Spleen (tissue), 11 donors: ENCODE measurements around the gene PSD2. TPM values are rescaled to one million over a fixed set of nuclear protein-coding genes. Genes with fewer than 3 reads are reported as not detected.

Experiments used
- DNase-seq: peaks from one replicate; pipeline ENCODE4 v3.0.0-alpha.2; 2020
- H3K27ac ChIP-seq, 8 donors: fragments of 200-600 bp; sonication (generic) in 7 of 8; 1 replicate in 4 of 8; 2 replicates in 4 of 8; pipeline versions ENCODE4 v1.5.0 to v1.8.0; 2016 to 2021; ENCODE audit warnings: inconsistent platforms in 4 of 8, mild to moderate bottlenecking in 4 of 8, moderate library complexity in 1 of 8
- H3K27me3 ChIP-seq, 7 donors: fragments of 200-600 bp; sonication (generic) in 6 of 7; replicated peaks in 1 of 7; 1 replicate in 4 of 7; 2 replicates in 3 of 7; pipeline versions ENCODE4 v1.5.0 to v1.8.0; 2016 to 2021; ENCODE audit warnings: inconsistent platforms in 3 of 7, mild to moderate bottlenecking in 1 of 7
- H3K36me3 ChIP-seq, 6 donors: fragments of 200-600 bp; sonication (generic) in 5 of 6; 1 replicate in 4 of 6; 2 replicates in 2 of 6; pipeline versions ENCODE4 v1.5.0 to v1.8.0; 2016 to 2021; ENCODE audit warnings: inconsistent platforms in 2 of 6
- H3K4me1 ChIP-seq, 6 donors: fragments of 200-600 bp; sonication (generic) in 5 of 6; 1 replicate in 3 of 6; 2 replicates in 3 of 6; pipeline versions ENCODE4 v1.5.0 to v1.8.0; 2016 to 2021; ENCODE audit warnings: inconsistent platforms in 3 of 6
- H3K4me3 ChIP-seq, 8 donors: fragments of 200-600 bp; sonication (generic) in 7 of 8; 1 replicate in 4 of 8; 2 replicates in 4 of 8; pipeline versions ENCODE4 v1.5.0 to v1.8.0; 2016 to 2021; ENCODE audit warnings: inconsistent platforms in 4 of 8, mild to moderate bottlenecking in 4 of 8, moderate library complexity in 2 of 8
- H3K9me3 ChIP-seq, 8 donors: fragments of 200-600 bp; sonication (generic) in 7 of 8; 1 replicate in 4 of 8; 2 replicates in 4 of 8; pipeline versions ENCODE4 v1.5.0 to v1.8.0; 2016 to 2021; ENCODE audit warnings: inconsistent platforms in 4 of 8
- CTCF ChIP-seq, 11 experiments: fragments of 200-600 bp in 7 of 11; fragments of 450-650 bp in 4 of 11; sonication (generic) in 4 of 11; IDR thresholded peaks in 8 of 11; conservative IDR thresholded peaks in 3 of 11; 1 replicate in 7 of 11; 2 replicates in 4 of 11; pipeline versions ENCODE4 v1.4.0 to v1.8.0; 2016 to 2021; ENCODE audit warnings: antibody characterized with exemption in 11 of 11, inconsistent platforms in 4 of 11, mild to moderate bottlenecking in 1 of 11
- POLR2A ChIP-seq, 3 donors: fragments of 450-650 bp; IDR thresholded peaks; one replicate each; pipeline ENCODE4 v1.5.1; 2017; ENCODE audit warnings: antibody characterized with exemption in 3 of 3, mild to moderate bottlenecking in 1 of 3
- POLR2AphosphoS5 ChIP-seq, 3 donors: sonication (generic); formaldehyde crosslinking; IDR thresholded peaks; one replicate each; pipeline ENCODE4 v1.5.1; 2017; ENCODE audit warnings: antibody characterized with exemption in 3 of 3
- WGBS, 5 donors: extraction: QIAGEN DNeasy Blood & Tissue Kit in 3 of 5; methylation state at CpG; one replicate each; pipeline versions ENCODE4 v1.1.5 to v1.1.7; 2013 to 2018; 5-methylcytosine and 5-hydroxymethylcytosine counted together
- intact Hi-C: fragments of 100-400 bp; cut with DNase I; formaldehyde crosslinking; loops from one replicate; pipeline ENCODE4 v1.15.0; 2023; ENCODE audit warnings: low total_unique reads
- polyA plus RNA-seq, 3 donors: library from polyadenylated mRNA; stranded (reverse); fragments of 200-250 nt; gene quantifications; one replicate each; pipeline ENCODE4 v1.2.1, GENCODE V29; 2013
- total RNA-seq, 7 donors: library from RNA; depleted of rRNA in 3 of 7; stranded (reverse); fragments of >200 nt in 3 of 7; fragmentation: NEBNext Ultra II Directional in 4 of 7; extraction: Animal tissue kit (Norgen Biotek cat#: 25700) in 4 of 7; gene quantifications; one replicate each; pipeline versions ENCODE4 v1.1.0 to v1.2.1, GENCODE V29; 2016 to 2021
- donor health status: healthy with polysubstance abuse.
- donor health status: DM: no; HTN: no; CAD: no; lungs with moderate emphysema.
- donor health status: DM: no; HTN: no; CAD: no.
- donor health status: Bipolar disorder and iron deficiency.
- donor health status: healthy.
- donor health status: DM: no; HTN: no; CAD: no.
- donor health status: DM: yes; HTN: yes; CAD: no.

The PSD2 gene
- total and polyA plus RNA-seq, 10 donors = 0.03 to 0.42 (median 0.21) TPM; not detected in 1

- Histone ChIP-seq H3K9me3 (no peaks in the 10 kb centered on the region), H3K36me3 (peaks cover 0 to 16% (median 0%) of the 10 kb centered on the region in 6 donors), H3K27ac (peak overlapping the region; percentile 37 to 87 (median 80)), H3K27me3 (peaks cover 0 to 34% (median 0%) of the 10 kb centered on the region in 7 donors), H3K4me1 (peaks cover 0 to 53% (median 27%) of the 10 kb centered on the region in 6 donors), H3K4me3 (peak overlapping the region; percentile 51 to 84 (median 58))
- 11 to 35% (median 16%) methylated on average over 16 to 43 of the region's 43 CpGs for WGBS, 5 donors
- DNase-seq = peak; percentile 89
- no peak for TF ChIP-seq POLR2AphosphoS5 (IDR thresholded peaks at IDR 0.05)
- TF ChIP-seq POLR2A (IDR thresholded peaks at IDR 0.05) = no peak
- TF ChIP-seq CTCF (IDR thresholded peaks at IDR 0.05 in 8 of 11, conservative IDR thresholded peaks at IDR 0.05 in 3 of 11) = no peak
- intact Hi-C loops = loop anchor here (5.0 kb wide), 1 partner anchor 61 kb away; no protein-coding TSS in a partner anchor
Measured at GRCh38 chr5:139848508-139849100, 53.0 kb downstream of the PSD2 start.

GRCh38 chr5:139849501-139849900, 53.9 kb downstream of the PSD2 start:
- 74 to 86% (median 77%) methylated on average over 7 of the region's 7 CpGs for WGBS, 5 donors
- H3K4me1 ChIP-seq = peaks cover 0 to 46% (median 27%) of the 10 kb centered on the region in 6 donors

GRCh38 chr5:139849942-139850341, 54.3 kb downstream of the PSD2 start:
- no peak overlapping the region for H3K4me3 ChIP-seq
- no peak for DNase-seq
- intact Hi-C loops = loop anchor here (5.0 kb wide), 1 partner anchor 63 kb away; no protein-coding TSS in a partner anchor
- peaks cover 0 to 43% (median 27%) of the 10 kb centered on the region in 6 donors for H3K4me1 ChIP-seq
- WGBS, 5 donors = 68 to 80% (median 76%) methylated on average over 2 of the region's 2 CpGs
- TF ChIP-seq POLR2AphosphoS5 (IDR thresholded peaks at IDR 0.05) (no peak), POLR2A (IDR thresholded peaks at IDR 0.05) (no peak), CTCF (IDR thresholded peaks at IDR 0.05 in 8 of 11, conservative IDR thresholded peaks at IDR 0.05 in 3 of 11) (no peak)
- H3K9me3 ChIP-seq = no peaks in the 10 kb centered on the region
- peaks cover 0 to 29% (median 0%) of the 10 kb centered on the region in 7 donors for H3K27me3 ChIP-seq
- H3K27ac ChIP-seq = peak overlapping the region in 5 of 8 donors; percentile 29 to 87 (median 34)
- H3K36me3 ChIP-seq = peaks cover 0 to 16% (median 0%) of the 10 kb centered on the region in 6 donors

More at GRCh38 chr5:139849501-139849900, 53.9 kb downstream of the PSD2 start:
- H3K36me3 ChIP-seq = peaks cover 0 to 16% (median 0%) of the 10 kb centered on the region in 6 donors
- TF ChIP-seq POLR2AphosphoS5 (IDR thresholded peaks at IDR 0.05) = no peak
- TF ChIP-seq CTCF (IDR thresholded peaks at IDR 0.05 in 8 of 11, conservative IDR thresholded peaks at IDR 0.05 in 3 of 11) = no peak
- TF ChIP-seq POLR2A (IDR thresholded peaks at IDR 0.05) = no peak
- H3K27me3 ChIP-seq = peaks cover 0 to 32% (median 0%) of the 10 kb centered on the region in 7 donors
- peak overlapping the region in 5 of 8 donors; percentile 29 to 87 (median 34) for H3K27ac ChIP-seq
- DNase-seq = peak; percentile 63
- no peaks in the 10 kb centered on the region for H3K9me3 ChIP-seq
- H3K4me3 ChIP-seq = no peak overlapping the region
- intact Hi-C loops = loop anchor here (5.0 kb wide), 1 partner anchor 62 kb away; no protein-coding TSS in a partner anchor

GRCh38 chr5:139850423-139851016, 54.9 kb downstream of the PSD2 start:
- intact Hi-C loops = no loop called here
- TF ChIP-seq POLR2AphosphoS5 (IDR thresholded peaks at IDR 0.05) (no peak), POLR2A (IDR thresholded peaks at IDR 0.05) (no peak)
- DNase-seq = peak; percentile 49
- 56 to 72% (median 67%) methylated on average over 3 of the region's 3 CpGs for WGBS, 5 donors
- Histone ChIP-seq H3K36me3 (peaks cover 0 to 16% (median 0%) of the 10 kb centered on the region in 6 donors), H3K9me3 (no peaks in the 10 kb centered on the region), H3K4me3 (no peak overlapping the region), H3K27ac (peak overlapping the region in 5 of 8 donors; percentile 29 to 87 (median 34)), H3K27me3 (peaks cover 0 to 29% (median 0%) of the 10 kb centered on the region in 7 donors), H3K4me1 (peaks cover 0 to 43% (median 27%) of the 10 kb centered on the region in 6 donors)
